ENCODE data around the gene APOA4.

Gene APOA4

GRCh38 chr11:116823031-116823843, at the start of gene APOA4:
Gene APOA4, minus strand, starts transcription at chr11:116823304. Its CDS starts 113 bp downstream, at chr11:116823191.
- DNase-seq: no peak
- in situ Hi-C loops (cut with HindIII; ENCODE audit: low pct_ligation_motif_present, low pct_unique_long_range_greater_than_20kb, low sequenced_read_pairs): no loop called here

GRCh38 chr11:116871248-116871647, 48.1 kb upstream of the APOA4 start:
- no peak for DNase-seq
- in situ Hi-C loops (cut with HindIII; ENCODE audit: low pct_ligation_motif_present, low pct_unique_long_range_greater_than_20kb, low sequenced_read_pairs): no loop called here

GRCh38 chr11:116870054-116870453, 47.0 kb upstream of the APOA4 start:
- in situ Hi-C loops (cut with HindIII; ENCODE audit: low pct_ligation_motif_present, low pct_unique_long_range_greater_than_20kb, low sequenced_read_pairs): no loop called here
- DNase-seq: no peak

GRCh38 chr11:116869610-116870009, 46.5 kb upstream of the APOA4 start:
- DNase-seq: no peak
- in situ Hi-C loops (cut with HindIII; ENCODE audit: low pct_ligation_motif_present, low pct_unique_long_range_greater_than_20kb, low sequenced_read_pairs): no loop called here

GRCh38 chr11:116868066-116868465, 45.0 kb upstream of the APOA4 start:
- in situ Hi-C loops (cut with HindIII; ENCODE audit: low pct_ligation_motif_present, low pct_unique_long_range_greater_than_20kb, low sequenced_read_pairs): no loop called here

GRCh38 chr11:116867619-116868018, 44.5 kb upstream of the APOA4 start:
- in situ Hi-C loops (cut with HindIII; ENCODE audit: low pct_ligation_motif_present, low pct_unique_long_range_greater_than_20kb, low sequenced_read_pairs): no loop called here
- DNase-seq: no peak

More at GRCh38 chr11:116868066-116868465, 45.0 kb upstream of the APOA4 start:
- DNase-seq: no peak

- no peak for DNase-seq
- in situ Hi-C loops (cut with HindIII; ENCODE audit: low pct_ligation_motif_present, low pct_unique_long_range_greater_than_20kb, low sequenced_read_pairs): no loop called here
Observed at GRCh38 chr11:116866804-116867455, 43.8 kb upstream of the APOA4 start.

GRCh38 chr11:116865696-116866095, 42.6 kb upstream of the APOA4 start:
- in situ Hi-C loops (cut with HindIII; ENCODE audit: low pct_ligation_motif_present, low pct_unique_long_range_greater_than_20kb, low sequenced_read_pairs): no loop called here
- DNase-seq: no peak

GRCh38 chr11:116864531-116864930, 41.4 kb upstream of the APOA4 start:
- no peak for DNase-seq
- in situ Hi-C loops (cut with HindIII; ENCODE audit: low pct_ligation_motif_present, low pct_unique_long_range_greater_than_20kb, low sequenced_read_pairs): no loop called here

- no peak for DNase-seq
- in situ Hi-C loops (cut with HindIII; ENCODE audit: low pct_ligation_motif_present, low pct_unique_long_range_greater_than_20kb, low sequenced_read_pairs): no loop called here
Observed at GRCh38 chr11:116862951-116863350, 39.8 kb upstream of the APOA4 start.

- in situ Hi-C loops (cut with HindIII; ENCODE audit: low pct_ligation_motif_present, low pct_unique_long_range_greater_than_20kb, low sequenced_read_pairs): no loop called here
- no peak for DNase-seq
Observed at GRCh38 chr11:116862185-116862584, 39.1 kb upstream of the APOA4 start.

- DNase-seq: no peak
- in situ Hi-C loops (cut with HindIII; ENCODE audit: low pct_ligation_motif_present, low pct_unique_long_range_greater_than_20kb, low sequenced_read_pairs): no loop called here
Observed at GRCh38 chr11:116861539-116861938, 38.4 kb upstream of the APOA4 start.

GRCh38 chr11:116860303-116860702, 37.2 kb upstream of the APOA4 start:
- DNase-seq: no peak
- in situ Hi-C loops (cut with HindIII; ENCODE audit: low pct_ligation_motif_present, low pct_unique_long_range_greater_than_20kb, low sequenced_read_pairs): no loop called here

- no peak for DNase-seq
- in situ Hi-C loops (cut with HindIII; ENCODE audit: low pct_ligation_motif_present, low pct_unique_long_range_greater_than_20kb, low sequenced_read_pairs): no loop called here
Observed at GRCh38 chr11:116859175-116859574, 36.1 kb upstream of the APOA4 start.

GRCh38 chr11:116857936-116858335, 34.8 kb upstream of the APOA4 start:
- DNase-seq: no peak
- in situ Hi-C loops (cut with HindIII; ENCODE audit: low pct_ligation_motif_present, low pct_unique_long_range_greater_than_20kb, low sequenced_read_pairs): no loop called here

GRCh38 chr11:116857316-116857715, 34.2 kb upstream of the APOA4 start:
- DNase-seq: no peak
- in situ Hi-C loops (cut with HindIII; ENCODE audit: low pct_ligation_motif_present, low pct_unique_long_range_greater_than_20kb, low sequenced_read_pairs): no loop called here

- in situ Hi-C loops (cut with HindIII; ENCODE audit: low pct_ligation_motif_present, low pct_unique_long_range_greater_than_20kb, low sequenced_read_pairs): no loop called here
- no peak for DNase-seq
Observed at GRCh38 chr11:116856423-116856822, 33.3 kb upstream of the APOA4 start.

- in situ Hi-C loops (cut with HindIII; ENCODE audit: low pct_ligation_motif_present, low pct_unique_long_range_greater_than_20kb, low sequenced_read_pairs): no loop called here
- no peak for DNase-seq
Observed at GRCh38 chr11:116855413-116855812, 32.3 kb upstream of the APOA4 start.

- in situ Hi-C loops (cut with HindIII; ENCODE audit: low pct_ligation_motif_present, low pct_unique_long_range_greater_than_20kb, low sequenced_read_pairs): no loop called here
Observed at GRCh38 chr11:116853461-116854073, 30.5 kb upstream of the APOA4 start.

More at GRCh38 chr11:116853461-116854073, 30.5 kb upstream of the APOA4 start:
- peak; percentile 79 for DNase-seq
